K562 (cell line): ENCODE measurements around the gene PBOV1. TPM values are rescaled to one million over a fixed set of nuclear protein-coding genes. Genes with fewer than 3 reads are reported as not detected.

ENCODE experiments used
- ATAC-seq: fragments of 200-7000 bp; cut with Tn5 transposase; 3 replicates; pipeline ENCODE4 v1.9.1; 2020; ENCODE audit warnings: moderate library complexity
- BruUV-seq: library from RNA; stranded (reverse); fragments of 400-500 nt; replicated peaks from 2 replicates; lab custom pipeline; 2021; lab: Mats Ljungman, UMichigan
- CTCF ChIA-PET: fragments of 300-600 bp; formaldehyde crosslinking; extraction: SDS; loops from one replicate; lab custom pipeline; 2021; ENCODE audit warnings: low intra/inter-chr PET ratio; lab: Yijun Ruan, JAX
- POLR2A ChIA-PET: fragments of 300-600, 350-650 bp; sonication (Branson Sonifier 250); formaldehyde crosslinking; extraction: SDS; loops from one replicate; lab custom pipeline; 2021; ENCODE audit warnings: antibody characterized with exemption, inconsistent platforms; lab: Yijun Ruan, JAX
- DNase-seq, 4 experiments: peaks; one replicate each; pipeline versions ENCODE4 v3.0.0 to v3.0.0-alpha.2; 2011 to 2018; ENCODE audit warnings: low spot score in 3 of 4, mixed read lengths in 3 of 4; ENCODE audit errors: extremely low read depth in 1 of 4
- FAIRE-seq: peaks from 2 replicates; lab custom pipeline; 2011; peaks lifted over from hg19 to GRCh38; lab: Jason Lieb, UNC
- H2AFZ ChIP-seq: 2 replicates; pipeline ENCODE4 v1.6.0; 2011; ENCODE audit warnings: low read depth, low read length, control low read depth, inconsistent platforms
- H3K27ac ChIP-seq: fragments of 200-600 bp; 3 replicates; pipeline ENCODE4 v1.8.0; 2011; ENCODE audit warnings: low read depth, mild to moderate bottlenecking, control low read depth, inconsistent platforms, low read length, moderate library complexity, mixed read lengths; ENCODE audit errors: extremely low read depth
- H3K27me3 ChIP-seq, 2 experiments: fragments of 300-600 bp in 1 of 2; 2 replicates in 1 of 2; 3 replicates in 1 of 2; pipeline versions ENCODE4 v1.6.0 to v1.8.0; 2011; ENCODE audit warnings: inconsistent platforms in 2 of 2, low read length in 2 of 2, mild to moderate bottlenecking in 1 of 2, mixed read lengths in 1 of 2, moderate library complexity in 1 of 2; ENCODE audit not compliant: control insufficient read depth in 2 of 2, insufficient read depth in 2 of 2
- H3K36me3 ChIP-seq: fragments of 300-600 bp; 3 replicates; pipeline ENCODE4 v1.8.0; 2011; ENCODE audit warnings: mild to moderate bottlenecking, low read length, inconsistent platforms; ENCODE audit not compliant: control insufficient read depth, insufficient read depth
- H3K4me1 ChIP-seq, 2 experiments: fragments of 200-600 bp in 1 of 2; replicated peaks in 1 of 2; 2 replicates in 1 of 2; 3 replicates in 1 of 2; pipeline versions ENCODE4 v1.5.1 to v1.8.0; 2011; ENCODE audit warnings: inconsistent platforms in 2 of 2, low read length in 2 of 2, mild to moderate bottlenecking in 1 of 2, mixed read lengths in 1 of 2, moderate library complexity in 1 of 2; ENCODE audit not compliant: control insufficient read depth in 2 of 2, insufficient read depth in 2 of 2
- H3K4me2 ChIP-seq: 2 replicates; pipeline ENCODE4 v1.6.1; 2011; ENCODE audit warnings: low read length, control low read depth, inconsistent platforms, mixed read lengths; ENCODE audit not compliant: insufficient read depth
- H3K4me3 ChIP-seq: fragments of 200-600 bp; sonication (generic), shearing (Covaris generic); 2 replicates; pipeline ENCODE4 v1.5.1; 2016; ENCODE audit warnings: control low read depth, inconsistent platforms
- H3K79me2 ChIP-seq: fragments of 200-600 bp; 3 replicates; pipeline ENCODE4 v1.8.0; 2011; ENCODE audit warnings: low read length, inconsistent platforms; ENCODE audit not compliant: control insufficient read depth, insufficient read depth
- H3K9ac ChIP-seq, 2 experiments: 2 replicates each; pipeline versions ENCODE4 v1.6.0 to v1.6.1; 2011; ENCODE audit warnings: low read depth in 2 of 2, low read length in 2 of 2, control low read depth in 1 of 2, inconsistent platforms in 1 of 2, mild to moderate bottlenecking in 1 of 2, mixed read lengths in 1 of 2; ENCODE audit not compliant: insufficient read depth in 1 of 2
- H3K9me1 ChIP-seq: one replicate; pipeline ENCODE4 v1.6.0; 2011; ENCODE audit warnings: inconsistent platforms, mild to moderate bottlenecking, low read length, moderate library complexity; ENCODE audit not compliant: control insufficient read depth, insufficient read depth
- H3K9me3 ChIP-seq: replicated peaks from 2 replicates; pipeline ENCODE4 v1.5.1; 2011; ENCODE audit warnings: low read depth, low read length, inconsistent platforms; ENCODE audit not compliant: control insufficient read depth, insufficient read depth
- H4K20me1 ChIP-seq: replicated peaks from 2 replicates; pipeline ENCODE4 v1.6.1; 2011; ENCODE audit warnings: low read length, inconsistent platforms, mixed read lengths; ENCODE audit not compliant: control insufficient read depth, insufficient read depth
- CBFA2T2 ChIP-seq: fragments of 450-650 bp; conservative IDR thresholded peaks from 2 replicates; pipeline ENCODE4 v1.6.1; 2017; ENCODE audit warnings: mild to moderate bottlenecking
- CBX1 ChIP-seq: sonication (generic); IDR thresholded peaks from 2 replicates; pipeline ENCODE4 v1.6.1; 2016; ENCODE audit warnings: antibody characterized with exemption, low read depth, mild to moderate bottlenecking
- DMBX1 ChIP-seq: fragments of 250-450 bp; sonication (Bioruptor Pico); IDR thresholded peaks from 2 replicates; pipeline ENCODE4 v1.8.0; 2022; ENCODE audit warnings: inconsistent platforms, mild to moderate bottlenecking, moderate library complexity, borderline replicate concordance
- FOXM1 ChIP-seq, 2 experiments: fragments of 450-650 bp in 1 of 2; sonication (generic) in 1 of 2; formaldehyde crosslinking in 1 of 2; IDR thresholded peaks; 2 replicates each; pipeline versions ENCODE4 v1.6.1 to v1.9.0; 2017 to 2022; ENCODE audit warnings: low read depth in 2 of 2, mild to moderate bottlenecking in 2 of 2, missing genetic modification reagents in 1 of 2, moderate library complexity in 1 of 2
- HNRNPLL ChIP-seq: fragments of 200-400 bp; formaldehyde crosslinking; IDR thresholded peaks from 2 replicates; pipeline ENCODE4 v1.6.1; 2017; ENCODE audit warnings: low read length, low read depth, mild to moderate bottlenecking; ENCODE audit not compliant: poor library complexity, severe bottlenecking
- JUN ChIP-seq, 2 experiments: sonication (generic) in 1 of 2; formaldehyde crosslinking in 1 of 2; IDR thresholded peaks; 2 replicates each; pipeline versions ENCODE4 v1.6.1 to v1.8.0; 2012 to 2022; ENCODE audit warnings: borderline replicate concordance in 2 of 2, mild to moderate bottlenecking in 2 of 2, improper control_type of control experiment in 1 of 2, low read depth in 1 of 2, low read length in 1 of 2, missing genetic modification reagents in 1 of 2
- OTX1 ChIP-seq: fragments of 450-650 bp; formaldehyde crosslinking; IDR thresholded peaks from 2 replicates; pipeline ENCODE4 v1.4.0; 2022; ENCODE audit warnings: mild to moderate bottlenecking
- POLR2AphosphoS5 ChIP-seq: IDR thresholded peaks from 2 replicates; pipeline ENCODE4 v1.6.1; 2011; ENCODE audit warnings: mild to moderate bottlenecking, low read depth, low read length, moderate library complexity; ENCODE audit not compliant: control insufficient read depth, insufficient read depth
- ZNF655 ChIP-seq: fragments of 250-450 bp; sonication (Bioruptor Pico); IDR thresholded peaks from 2 replicates; pipeline ENCODE4 v1.5.0; 2021
- ZNF696 ChIP-seq: fragments of 250-450 bp; sonication (Bioruptor Pico); conservative IDR thresholded peaks from 2 replicates; pipeline ENCODE4 v1.4.0; 2020; ENCODE audit warnings: mild to moderate bottlenecking, moderate library complexity
- WGBS: fragments of 100-300 bp; shearing (Covaris generic); methylation state at CpG from one replicate; pipeline ENCODE4 v1.1.6; 2016; ENCODE audit warnings: low coverage, mixed read lengths; ENCODE audit not compliant: insufficient coverage; ENCODE audit errors: missing lambda C conversion rate; 5-methylcytosine and 5-hydroxymethylcytosine counted together
- in situ Hi-C: fragments of 300-500 bp; cut with MboI; formaldehyde crosslinking; loops from 4 replicates; pipeline ENCODE4 v1.15.0; 2018; ENCODE audit warnings: inconsistent platforms, mixed read lengths
- intact Hi-C: fragments of 100-400 bp; cut with micrococcal nuclease; formaldehyde crosslinking; loops from 2 replicates; pipeline ENCODE4 v1.14.2; 2022
- polyA plus RNA-seq, 8 experiments: library from polyadenylated mRNA; depleted of rRNA in 4 of 8; stranded (reverse) in 5 of 8; unstranded in 3 of 8; fragments of >200 nt; fragmentation: Nextera tagmentation in 2 of 8; fragmentation: Illumina TruSeq in 1 of 8; extraction: Ambion mirVana in 2 of 8; extraction: Trizol in 1 of 8; gene quantifications; 2 replicates each; pipeline versions ENCODE4 v1.2.1 to v1.2.3, GENCODE V29; 2011 to 2014; ENCODE audit warnings: inconsistent platforms in 1 of 8, missing spikeins in 1 of 8
- total RNA-seq, 7 experiments: library from RNA; depleted of rRNA in 6 of 7; stranded (reverse); fragments of >200 nt in 6 of 7; fragmentation: Illumina TruSeq in 2 of 7; extraction: Trizol in 2 of 7; gene quantifications; 2 replicates each; pipeline versions ENCODE4 v1.2.1 to v1.2.3, GENCODE V29; 2011 to 2021; ENCODE audit warnings: low replicate concordance in 1 of 7
- TF ChIP-seq, protein P1 (sequence below): fragments of 450-650 bp; formaldehyde crosslinking; IDR thresholded peaks from 2 replicates; pipeline ENCODE4 v1.4.0; 2022; ENCODE audit warnings: missing genetic modification characterization
- TF ChIP-seq, protein P2 (sequence below), 3 experiments: fragments of 200-800 bp in 1 of 3; fragments of 250-450 bp in 1 of 3; fragments of 450-650 bp in 1 of 3; sonication (Bioruptor Pico) in 1 of 3; sonication (Bioruptor generic) in 1 of 3; formaldehyde crosslinking in 1 of 3; IDR thresholded peaks; 2 replicates each; pipeline versions ENCODE4 v1.6.1 to v1.8.0; 2016 to 2022; ENCODE audit warnings: mild to moderate bottlenecking in 2 of 3, missing genetic modification characterization in 2 of 3, missing compliant biosample characterization in 1 of 3, moderate library complexity in 1 of 3
- TF ChIP-seq, protein P3 (sequence below): fragments of 250-450 bp; sonication (Bioruptor Pico); IDR thresholded peaks from 2 replicates; pipeline ENCODE4 v1.8.0; 2021; ENCODE audit warnings: moderate library complexity, mild to moderate bottlenecking, inconsistent platforms

Gene PBOV1
- total and polyA plus RNA-seq, 9 of the 15 experiments (the other 6 are each of a cell fraction or from before 2014, with no cell fraction given): not detected

DNA sequence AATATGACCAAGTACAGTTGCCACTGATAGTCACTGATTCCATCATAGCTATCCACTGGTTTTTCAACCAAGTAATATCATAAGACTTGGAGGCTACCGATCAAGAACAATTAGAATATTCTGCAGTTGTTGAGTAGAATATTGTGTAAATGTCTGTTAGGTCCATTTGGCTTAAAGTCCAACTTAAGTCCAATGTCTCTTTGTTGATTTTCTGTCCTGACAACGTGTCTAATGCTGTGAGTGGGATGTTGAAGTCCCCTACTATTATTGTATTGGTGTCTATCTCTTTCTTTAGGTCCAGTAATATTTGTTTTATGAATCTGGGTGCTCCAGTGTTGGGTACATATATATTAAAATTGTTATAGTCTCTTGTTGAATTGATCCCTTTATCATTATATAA, 42.7 kb downstream of the PBOV1 start:
- ChIA-PET CTCF (no interaction called here), POLR2A (interaction anchor here (0.5 kb wide), 1 partner anchor 18 kb away, joined by 3 read pairs; no protein-coding TSS in a partner anchor)
- Histone ChIP-seq H3K9me1 (no peaks in the 10 kb centered on the region), H3K4me1 (no peaks in the 10 kb centered on the region), H3K36me3 (no peaks in the 10 kb centered on the region), H3K27me3 (no peaks in the 10 kb centered on the region), H3K9ac (no peak overlapping the region), H3K4me2 (no peak overlapping the region), H3K27ac (no peak overlapping the region), H4K20me1 (no peaks in the 10 kb centered on the region), H2AFZ (no peak overlapping the region), H3K79me2 (no peaks in the 10 kb centered on the region)
- BruUV-seq: no TSS peak
- FAIRE-seq (no peak), DNase-seq (no peak)
- in situ Hi-C loops: no loop called here
- 4% methylated on average over 2 of the region's 2 CpGs for WGBS
- TF ChIP-seq ZNF696: no peak
- TF ChIP-seq POLR2AphosphoS5: no peak
- TF ChIP-seq, protein P1, sequence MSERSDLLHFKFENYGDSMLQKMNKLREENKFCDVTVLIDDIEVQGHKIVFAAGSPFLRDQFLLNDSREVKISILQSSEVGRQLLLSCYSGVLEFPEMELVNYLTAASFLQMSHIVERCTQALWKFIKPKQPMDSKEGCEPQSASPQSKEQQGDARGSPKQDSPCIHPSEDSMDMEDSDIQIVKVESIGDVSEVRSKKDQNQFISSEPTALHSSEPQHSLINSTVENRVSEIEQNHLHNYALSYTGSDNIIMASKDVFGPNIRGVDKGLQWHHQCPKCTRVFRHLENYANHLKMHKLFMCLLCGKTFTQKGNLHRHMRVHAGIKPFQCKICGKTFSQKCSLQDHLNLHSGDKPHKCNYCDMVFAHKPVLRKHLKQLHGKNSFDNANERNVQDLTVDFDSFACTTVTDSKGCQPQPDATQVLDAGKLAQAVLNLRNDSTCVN: no peak
- TF ChIP-seq, protein P2, sequence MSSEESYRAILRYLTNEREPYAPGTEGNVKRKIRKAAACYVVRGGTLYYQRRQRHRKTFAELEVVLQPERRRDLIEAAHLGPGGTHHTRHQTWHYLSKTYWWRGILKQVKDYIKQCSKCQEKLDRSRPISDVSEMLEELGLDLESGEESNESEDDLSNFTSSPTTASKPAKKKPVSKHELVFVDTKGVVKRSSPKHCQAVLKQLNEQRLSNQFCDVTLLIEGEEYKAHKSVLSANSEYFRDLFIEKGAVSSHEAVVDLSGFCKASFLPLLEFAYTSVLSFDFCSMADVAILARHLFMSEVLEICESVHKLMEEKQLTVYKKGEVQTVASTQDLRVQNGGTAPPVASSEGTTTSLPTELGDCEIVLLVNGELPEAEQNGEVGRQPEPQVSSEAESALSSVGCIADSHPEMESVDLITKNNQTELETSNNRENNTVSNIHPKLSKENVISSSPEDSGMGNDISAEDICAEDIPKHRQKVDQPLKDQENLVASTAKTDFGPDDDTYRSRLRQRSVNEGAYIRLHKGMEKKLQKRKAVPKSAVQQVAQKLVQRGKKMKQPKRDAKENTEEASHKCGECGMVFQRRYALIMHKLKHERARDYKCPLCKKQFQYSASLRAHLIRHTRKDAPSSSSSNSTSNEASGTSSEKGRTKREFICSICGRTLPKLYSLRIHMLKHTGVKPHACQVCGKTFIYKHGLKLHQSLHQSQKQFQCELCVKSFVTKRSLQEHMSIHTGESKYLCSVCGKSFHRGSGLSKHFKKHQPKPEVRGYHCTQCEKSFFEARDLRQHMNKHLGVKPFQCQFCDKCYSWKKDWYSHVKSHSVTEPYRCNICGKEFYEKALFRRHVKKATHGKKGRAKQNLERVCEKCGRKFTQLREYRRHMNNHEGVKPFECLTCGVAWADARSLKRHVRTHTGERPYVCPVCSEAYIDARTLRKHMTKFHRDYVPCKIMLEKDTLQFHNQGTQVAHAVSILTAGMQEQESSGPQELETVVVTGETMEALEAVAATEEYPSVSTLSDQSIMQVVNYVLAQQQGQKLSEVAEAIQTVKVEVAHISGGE (CRISPR knock-in tag; IDR thresholded peaks at IDR 0.05): no peak
- no peak for TF ChIP-seq HNRNPLL
- no peak for TF ChIP-seq OTX1 (CRISPR knock-in tag)
- no peak for TF ChIP-seq ZNF655 (CRISPR knock-in tag)
- no peak for TF ChIP-seq FOXM1 (IDR thresholded peaks at IDR 0.05; ENCODE audit: low read depth)
- TF ChIP-seq FOXM1 (CRISPR knock-in tag; IDR thresholded peaks at IDR 0.05; ENCODE audit: low read depth): no peak
- TF ChIP-seq JUN (IDR thresholded peaks at IDR 0.05; ENCODE audit: borderline replicate concordance, low read depth, low read length): no peak
- TF ChIP-seq JUN (CRISPR knock-in tag; IDR thresholded peaks at IDR 0.05; ENCODE audit: borderline replicate concordance): no peak
- no peak for TF ChIP-seq CBX1
- TF ChIP-seq CBFA2T2: no peak
- TF ChIP-seq, protein P3, sequence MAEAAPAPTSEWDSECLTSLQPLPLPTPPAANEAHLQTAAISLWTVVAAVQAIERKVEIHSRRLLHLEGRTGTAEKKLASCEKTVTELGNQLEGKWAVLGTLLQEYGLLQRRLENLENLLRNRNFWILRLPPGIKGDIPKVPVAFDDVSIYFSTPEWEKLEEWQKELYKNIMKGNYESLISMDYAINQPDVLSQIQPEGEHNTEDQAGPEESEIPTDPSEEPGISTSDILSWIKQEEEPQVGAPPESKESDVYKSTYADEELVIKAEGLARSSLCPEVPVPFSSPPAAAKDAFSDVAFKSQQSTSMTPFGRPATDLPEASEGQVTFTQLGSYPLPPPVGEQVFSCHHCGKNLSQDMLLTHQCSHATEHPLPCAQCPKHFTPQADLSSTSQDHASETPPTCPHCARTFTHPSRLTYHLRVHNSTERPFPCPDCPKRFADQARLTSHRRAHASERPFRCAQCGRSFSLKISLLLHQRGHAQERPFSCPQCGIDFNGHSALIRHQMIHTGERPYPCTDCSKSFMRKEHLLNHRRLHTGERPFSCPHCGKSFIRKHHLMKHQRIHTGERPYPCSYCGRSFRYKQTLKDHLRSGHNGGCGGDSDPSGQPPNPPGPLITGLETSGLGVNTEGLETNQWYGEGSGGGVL (CRISPR knock-in tag): no peak
- no peak for TF ChIP-seq DMBX1 (CRISPR knock-in tag)
- TF ChIP-seq, all 486 proteins: peak for 0
- Histone ChIP-seq H3K9me3 (no peaks in the 10 kb centered on the region), H3K4me3 (no peak overlapping the region)
- ATAC-seq: no peak
- intact Hi-C loops: no loop called here
